RKO (cell line): Measurements from ENCODE around the gene SIK3.
A peak's percentile ranks its signal among the peaks of the same experiment; 100 is the strongest.
"Not testable (repeated sequence)": the region's sequence is repeated elsewhere in the genome, so short reads cannot be mapped to it uniquely, and the experiment has no call there.

ENCODE experiments used
- DNase-seq: peaks from one replicate; pipeline ENCODE4 v3.0.0-alpha.2; 2016; ENCODE audit warnings: low spot score

SIK3 gene

GRCh38 chr11:117076941-117077691, 21.1 kb downstream of the SIK3 start:
- no peak for DNase-seq

DNA sequence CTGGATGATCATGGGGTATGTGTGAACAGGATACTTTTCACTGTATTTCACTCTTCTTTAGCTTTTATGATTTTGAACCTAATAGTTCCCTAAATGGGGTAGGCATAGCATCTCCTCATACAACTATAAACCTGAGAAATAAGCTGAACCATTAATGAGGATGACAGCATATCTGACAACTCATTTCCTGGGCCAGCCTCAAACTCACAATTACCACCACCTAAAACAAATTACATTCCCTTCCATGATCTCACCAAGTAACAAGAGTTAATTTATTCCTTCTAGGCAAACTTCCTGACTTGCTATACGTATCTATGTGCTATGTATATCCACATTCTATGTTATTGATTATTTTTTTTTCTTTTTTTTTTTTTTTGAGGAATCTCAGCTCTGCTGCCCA, 23.0 kb downstream of the SIK3 start:
- DNase-seq = peak; percentile 45

DNA sequence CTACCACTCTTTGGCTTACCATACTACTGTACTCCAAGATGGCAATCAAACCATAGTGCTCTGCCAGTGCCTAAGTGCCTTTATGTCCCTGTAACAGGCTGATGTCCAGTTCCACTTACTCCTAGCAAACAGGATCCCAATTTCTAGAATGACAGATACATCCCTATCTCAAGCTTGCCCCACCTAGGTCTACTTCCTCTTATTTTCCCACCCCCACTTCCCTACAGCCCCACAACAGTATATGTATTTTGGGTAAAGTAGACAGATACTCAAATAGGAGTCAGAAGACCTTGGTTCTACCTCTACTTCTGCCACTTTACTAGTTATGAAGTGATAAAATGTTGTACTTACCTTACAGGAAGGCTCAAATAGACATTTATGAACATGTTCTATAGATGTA, 24.1 kb downstream of the SIK3 start:
- no peak for DNase-seq

GRCh38 chr11:117073539-117073938, 24.7 kb downstream of the SIK3 start:
- no peak for DNase-seq

DNA sequence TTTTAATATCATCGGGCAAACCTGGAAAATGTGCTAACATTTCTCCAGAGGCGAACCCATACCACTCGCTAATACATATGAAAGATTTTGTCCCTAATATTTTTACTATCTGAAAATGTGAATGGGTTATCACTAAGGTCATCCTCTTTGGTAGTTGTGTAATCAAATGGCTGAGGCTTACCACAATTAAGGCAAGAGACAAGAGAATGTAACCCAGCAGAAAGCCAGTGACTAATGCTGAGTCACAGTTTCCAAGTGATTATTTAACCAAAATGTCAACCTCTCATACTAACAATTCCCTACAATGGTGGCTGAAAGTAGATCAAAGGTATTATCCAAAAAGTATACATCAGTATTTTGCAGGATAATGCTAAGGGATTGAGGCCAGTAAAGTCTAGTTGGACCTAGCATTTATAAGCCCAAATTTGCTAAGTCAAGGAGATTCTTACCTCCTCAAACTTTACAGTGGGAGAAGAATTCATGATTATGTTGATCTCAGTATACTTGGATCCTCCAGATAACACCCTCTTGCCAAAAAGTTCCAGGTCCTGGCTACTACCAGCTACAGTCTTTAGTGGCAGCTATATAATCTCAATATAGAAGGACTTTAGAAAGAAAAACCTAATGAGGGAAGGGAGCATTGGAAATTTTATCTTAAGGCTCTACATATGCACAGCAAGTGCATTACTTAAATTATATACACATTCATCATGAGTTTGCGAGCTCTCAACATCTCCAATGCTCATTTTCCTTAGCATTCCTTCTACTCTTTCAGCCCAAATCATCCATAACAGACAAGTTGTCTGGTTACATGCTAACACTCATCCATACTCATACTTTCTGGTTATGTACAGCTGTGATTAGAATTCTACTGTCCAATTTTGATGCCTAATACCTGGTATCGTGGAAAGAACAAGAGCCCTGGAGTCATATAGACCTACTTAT, 25.4 kb downstream of the SIK3 start:
- peak; percentile 84 for DNase-seq

DNA sequence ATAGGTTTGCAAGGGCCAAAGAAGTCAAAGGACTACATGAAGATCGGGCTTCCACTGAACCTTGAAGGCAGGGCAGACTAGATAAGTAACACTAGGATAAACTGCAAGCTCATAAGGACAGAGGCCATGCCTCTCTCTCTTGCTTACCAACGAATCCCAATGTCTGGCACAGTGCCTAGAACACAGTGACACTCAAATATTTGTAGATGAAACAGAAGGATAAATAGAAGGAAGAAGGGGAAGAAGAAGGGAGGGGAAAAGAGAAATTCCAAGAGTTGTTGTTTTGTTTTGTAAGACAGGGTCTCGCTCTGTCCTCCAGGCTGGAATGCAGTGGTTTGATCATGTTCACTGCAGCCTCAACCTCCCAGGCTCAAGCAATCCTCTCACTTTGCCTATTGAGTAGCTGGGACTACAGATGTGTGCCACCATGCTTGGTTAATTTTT, 26.9 kb downstream of the SIK3 start:
- no peak for DNase-seq

- DNase-seq = no peak
Measured at GRCh38 chr11:117070016-117070415, 28.2 kb downstream of the SIK3 start.

DNA sequence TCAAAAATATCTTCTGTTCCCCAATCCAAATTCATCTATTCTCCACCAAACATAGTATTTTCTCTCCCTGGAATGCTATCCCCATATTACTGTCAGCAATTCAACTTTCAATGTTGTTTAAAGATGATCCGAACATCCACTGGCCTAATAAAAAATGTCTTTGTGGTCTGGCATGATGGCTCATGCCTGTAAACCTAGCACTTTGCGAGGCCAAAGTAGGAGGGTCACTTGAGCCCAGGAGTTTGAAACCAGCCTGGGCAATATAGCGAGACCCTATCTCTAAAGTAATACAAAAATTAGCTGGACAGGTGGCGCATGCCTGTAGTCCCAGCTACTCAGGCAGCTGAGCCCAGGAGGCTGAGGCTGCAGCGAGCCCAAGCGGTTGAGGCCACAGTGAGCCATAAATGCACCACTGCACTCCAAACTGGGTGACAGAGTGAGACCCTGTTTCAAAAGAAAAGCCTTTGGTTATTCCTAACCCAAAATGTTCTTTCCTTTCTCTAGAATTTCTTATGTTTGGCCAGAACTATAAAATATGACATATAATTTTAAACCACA, 29.8 kb downstream of the SIK3 start:
- no peak for DNase-seq

DNA sequence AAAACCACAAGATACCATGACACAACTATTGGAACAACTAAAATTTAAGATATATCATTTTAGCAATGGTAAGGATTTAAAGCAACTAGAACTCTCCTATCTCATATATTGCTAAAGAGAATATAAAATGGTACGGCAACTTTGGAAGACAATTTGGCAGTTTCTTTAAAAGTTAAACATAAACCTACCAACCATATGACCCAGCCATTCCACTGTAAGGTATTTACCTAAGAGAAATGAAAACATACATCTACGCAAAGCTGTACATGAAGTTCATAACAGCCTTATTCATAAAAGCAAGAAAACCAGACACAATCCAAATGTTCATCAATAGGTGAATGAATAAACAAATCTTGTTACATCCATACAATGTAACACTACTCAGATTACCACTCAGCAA, 31.3 kb downstream of the SIK3 start:
- no peak for DNase-seq

DNA sequence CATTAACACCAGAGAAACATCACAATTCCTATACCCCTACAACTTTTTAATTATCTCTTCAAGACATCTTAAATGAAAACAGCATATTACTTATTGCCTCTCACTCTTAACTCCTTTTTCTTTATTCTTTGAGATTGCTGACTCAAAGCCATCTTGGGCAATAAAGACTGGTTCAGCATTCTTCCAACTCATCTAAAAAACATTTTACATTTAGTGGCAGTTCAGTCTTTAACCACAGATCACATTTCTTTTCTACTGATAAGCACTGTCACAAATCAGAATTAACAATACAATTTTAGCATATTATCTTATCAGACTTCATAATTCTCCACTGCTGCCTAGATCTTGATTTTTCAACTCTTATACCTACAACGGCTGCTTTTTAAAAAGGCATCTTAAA, 34.0 kb downstream of the SIK3 start:
- peak; percentile 24 for DNase-seq

DNA sequence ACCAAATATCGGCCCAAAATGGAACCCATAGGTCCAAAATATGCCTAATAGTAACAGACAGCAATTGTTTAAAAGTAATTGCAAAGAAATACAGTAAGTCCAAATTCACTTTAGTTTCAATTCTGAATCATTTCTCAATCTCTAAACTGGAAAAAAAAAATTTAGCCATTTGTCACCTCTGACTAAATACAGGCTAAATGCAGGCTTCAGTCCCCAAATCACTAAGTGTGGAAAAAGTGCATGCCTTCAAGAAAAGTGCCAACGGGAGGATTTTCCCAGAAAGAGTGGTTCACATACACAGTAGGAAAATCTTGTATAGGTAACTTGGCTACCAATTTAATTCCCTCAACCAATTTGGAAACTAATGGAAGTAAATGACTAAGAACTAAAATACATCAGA, 35.7 kb downstream of the SIK3 start:
- no peak for DNase-seq

- no peak for DNase-seq
Measured at GRCh38 chr11:117061256-117061655, 37.0 kb downstream of the SIK3 start.

- DNase-seq = no peak
Measured at GRCh38 chr11:117059611-117060148, 38.5 kb downstream of the SIK3 start.

DNA sequence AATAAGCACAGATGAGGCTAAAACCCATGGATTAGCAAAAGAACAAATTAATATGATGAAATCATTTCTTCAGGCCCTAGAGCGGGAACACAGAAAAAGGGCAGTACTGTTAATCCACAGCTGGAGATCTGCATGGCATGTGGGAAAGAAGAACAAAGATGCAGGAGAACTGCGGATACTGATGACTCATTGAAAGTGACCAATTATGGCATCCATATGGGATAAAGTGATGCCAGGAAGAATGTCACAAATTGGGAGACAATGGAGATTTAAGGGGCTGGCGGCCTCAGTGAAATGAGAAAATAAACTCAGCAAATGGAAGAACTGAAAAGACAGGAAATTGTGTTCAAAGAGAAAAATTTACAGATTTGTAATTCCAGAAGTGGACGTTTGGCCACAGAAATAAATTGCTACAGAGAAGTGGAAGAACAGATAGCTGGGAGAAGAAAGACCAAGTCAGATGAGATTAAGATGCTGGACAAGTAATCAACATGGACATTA, 39.4 kb downstream of the SIK3 start:
- DNase-seq = no peak

GRCh38 chr11:117057727-117058126, 40.5 kb downstream of the SIK3 start:
- no peak for DNase-seq

- no peak for DNase-seq
Measured at GRCh38 chr11:117057317-117057716, 40.9 kb downstream of the SIK3 start.

GRCh38 chr11:117055469-117055868, 42.8 kb downstream of the SIK3 start:
- DNase-seq = no peak

DNA sequence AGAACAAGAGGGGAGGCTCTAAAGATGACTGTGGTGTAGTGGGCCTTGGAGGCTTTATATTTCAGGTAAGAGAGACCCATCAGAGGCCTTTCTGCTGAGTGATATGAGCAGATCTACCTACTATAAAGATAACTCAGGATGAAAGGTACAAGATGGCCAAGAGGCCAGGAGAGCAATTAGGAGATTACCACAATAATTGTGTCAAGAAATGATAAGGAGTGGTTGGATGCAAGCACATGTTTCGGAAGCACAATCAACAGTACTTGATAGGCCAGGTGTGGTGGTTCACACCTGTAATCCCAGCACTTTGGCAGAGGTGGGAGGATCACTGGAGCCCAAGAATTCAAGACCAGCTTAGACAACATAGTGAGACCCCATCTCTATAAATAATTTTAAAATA, 43.8 kb downstream of the SIK3 start:
- DNase-seq = no peak

DNA sequence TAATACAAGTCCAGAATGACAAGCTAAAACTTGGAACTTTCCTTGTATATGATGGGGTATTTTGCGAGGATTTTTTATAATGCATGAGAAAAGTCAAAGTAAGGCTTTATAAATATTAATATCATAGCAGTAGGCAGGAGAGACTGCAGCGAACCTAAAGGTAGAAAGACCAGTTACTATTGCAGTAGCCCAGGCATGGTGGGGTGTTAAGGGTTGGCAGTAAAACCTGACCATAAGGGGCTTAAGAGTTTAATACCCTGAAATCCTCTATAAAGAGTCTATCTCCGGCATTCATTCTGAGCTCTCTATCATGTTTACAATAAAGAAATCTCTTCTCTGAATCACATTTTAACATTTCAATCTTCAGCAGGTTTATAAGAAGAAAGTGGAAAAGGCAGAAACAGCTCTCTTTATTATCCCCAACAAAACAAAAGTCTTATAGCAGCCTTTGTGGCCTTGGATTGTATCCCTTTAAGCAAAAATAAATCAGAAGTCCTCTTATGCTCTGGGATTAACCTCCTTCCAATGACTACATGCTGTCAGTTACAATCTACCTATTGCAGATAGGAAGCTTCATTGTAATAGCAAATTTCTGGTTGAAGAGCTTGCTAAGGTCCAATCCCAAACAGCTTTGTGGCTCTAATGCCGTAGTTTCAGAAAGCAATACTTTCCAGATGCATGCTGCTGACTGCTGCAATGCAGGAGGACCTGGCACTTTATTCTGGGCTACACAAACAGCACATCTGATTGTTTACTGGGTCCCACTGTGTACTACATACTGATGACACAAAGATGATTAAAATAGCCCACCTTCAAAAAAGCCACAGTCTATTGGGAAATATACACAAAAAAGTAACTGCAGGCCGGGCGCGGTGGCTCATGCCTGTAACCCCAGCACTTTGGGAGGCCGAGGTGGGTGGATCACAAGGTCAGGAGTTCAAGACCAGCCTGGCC, 45.8 kb downstream of the SIK3 start:
- DNase-seq = no peak

GRCh38 chr11:117050121-117050520, 48.1 kb downstream of the SIK3 start:
- not testable (repeated sequence) for DNase-seq

- DNase-seq = not testable (repeated sequence)
Measured at GRCh38 chr11:117046627-117047026, 51.6 kb downstream of the SIK3 start.
